Omental fat pad (tissue), 4 donors: ENCODE results near the gene MSANTD2. TPM values are rescaled to one million over a fixed set of nuclear protein-coding genes. Genes with fewer than 3 reads are reported as not detected.

ENCODE experiments used
- ATAC-seq: fragments of 150-250 bp; one replicate; pipeline ENCODE4 v1.9.1; 2016; ENCODE audit warnings: mild to moderate bottlenecking, moderate library complexity; ENCODE audit not compliant: low FRiP score
- DNase-seq: peaks from one replicate; pipeline ENCODE4 v3.0.0-alpha.2; 2019; ENCODE audit warnings: low spot score
- CTCF ChIP-seq, 3 donors: fragments of 450-650 bp; IDR thresholded peaks; one replicate each; pipeline ENCODE4 v1.5.1; 2016 to 2017; ENCODE audit warnings: antibody characterized with exemption in 3 of 3, mild to moderate bottlenecking in 3 of 3, moderate library complexity in 2 of 3
- total RNA-seq, 4 donors: library from RNA; depleted of rRNA; stranded (reverse); fragments of >200 nt; gene quantifications; one replicate each; pipeline ENCODE4 v1.1.0, GENCODE V29; 2016

Gene MSANTD2
- total RNA-seq, 4 donors from 2014 or later: 12.9 to 27.1 (median 16.2) TPM

DNA sequence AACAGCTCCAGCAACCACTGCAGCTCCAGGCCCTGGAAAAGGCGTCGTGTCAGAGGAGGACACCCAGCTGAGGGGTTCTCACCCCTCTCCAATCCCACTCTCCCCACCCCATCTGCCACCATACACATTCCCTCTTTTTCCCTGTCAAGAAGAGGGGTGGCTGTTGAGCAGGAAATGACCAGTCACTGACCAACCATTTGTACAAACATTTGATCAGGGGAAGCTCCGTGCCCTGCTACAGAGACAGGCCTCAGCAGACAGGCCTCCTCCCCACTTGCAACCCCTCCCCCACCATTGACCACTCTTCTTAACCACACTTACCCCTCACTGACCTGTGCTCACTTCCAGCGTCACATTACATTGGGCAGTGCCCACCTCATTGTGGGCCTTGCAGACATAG is 45.9 kb downstream of the MSANTD2 start:
- ATAC-seq: no peak
- no peak for DNase-seq
- TF ChIP-seq CTCF (IDR thresholded peaks at IDR 0.05): no peak

- ATAC-seq (no peak), DNase-seq (no peak)
- no peak for TF ChIP-seq CTCF (IDR thresholded peaks at IDR 0.05)
Measured at GRCh38 chr11:124753624-124754023, 46.6 kb downstream of the MSANTD2 start.

DNA sequence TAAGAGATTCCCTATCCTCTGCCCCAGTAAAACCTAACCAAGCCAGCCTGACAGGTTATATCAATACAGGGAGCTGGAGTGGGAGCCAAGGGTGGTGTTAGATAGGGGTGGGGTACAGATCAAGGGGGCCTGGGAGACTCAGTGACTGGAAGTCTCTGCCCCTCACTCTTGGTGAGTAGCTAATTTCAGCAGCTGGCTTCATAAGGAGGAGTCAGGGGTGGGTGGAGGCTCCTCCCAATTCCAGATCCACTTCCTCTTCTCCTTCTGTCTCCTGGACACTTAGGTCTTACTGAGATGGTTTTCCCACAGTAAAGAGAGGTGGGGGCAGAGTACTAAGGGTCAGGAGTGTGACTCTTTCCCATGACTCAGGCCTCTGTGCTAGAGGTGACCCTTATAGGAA is 47.0 kb downstream of the MSANTD2 start:
- no peak for TF ChIP-seq CTCF (IDR thresholded peaks at IDR 0.05)
- ATAC-seq (no peak), DNase-seq (no peak)

DNA sequence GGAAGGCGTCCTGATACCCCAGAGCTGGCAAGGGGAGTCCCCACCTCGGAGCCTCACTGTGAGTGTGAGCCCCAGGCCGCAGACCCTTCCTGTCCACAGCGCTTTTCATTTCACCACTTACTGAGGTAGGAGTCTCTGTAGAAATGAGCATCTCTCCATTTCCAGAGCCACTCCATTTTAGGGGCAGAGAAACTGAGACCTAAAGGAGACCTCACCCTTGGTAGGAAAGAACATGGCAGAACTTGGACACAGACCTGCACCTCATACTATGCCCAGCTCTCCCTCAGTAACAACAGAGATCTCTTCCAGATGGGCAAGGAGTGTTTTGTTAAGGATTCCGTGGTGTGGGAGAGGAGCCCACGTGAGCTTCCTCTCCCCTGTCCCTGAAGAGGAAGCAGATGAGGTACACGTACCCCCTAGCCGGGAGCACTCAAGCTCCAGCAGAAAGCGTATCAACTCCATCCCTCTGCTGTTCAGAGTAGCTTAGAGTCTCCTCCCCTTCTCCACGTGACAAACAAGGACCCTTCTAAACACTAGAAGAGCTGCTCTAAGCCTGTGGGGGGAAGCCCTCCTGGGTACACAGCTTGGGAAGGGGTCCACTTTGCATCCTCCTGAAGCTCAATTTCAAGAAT is 47.6 kb downstream of the MSANTD2 start:
- ATAC-seq (no peak), DNase-seq (no peak)
- TF ChIP-seq CTCF (IDR thresholded peaks at IDR 0.05): no peak

DNA sequence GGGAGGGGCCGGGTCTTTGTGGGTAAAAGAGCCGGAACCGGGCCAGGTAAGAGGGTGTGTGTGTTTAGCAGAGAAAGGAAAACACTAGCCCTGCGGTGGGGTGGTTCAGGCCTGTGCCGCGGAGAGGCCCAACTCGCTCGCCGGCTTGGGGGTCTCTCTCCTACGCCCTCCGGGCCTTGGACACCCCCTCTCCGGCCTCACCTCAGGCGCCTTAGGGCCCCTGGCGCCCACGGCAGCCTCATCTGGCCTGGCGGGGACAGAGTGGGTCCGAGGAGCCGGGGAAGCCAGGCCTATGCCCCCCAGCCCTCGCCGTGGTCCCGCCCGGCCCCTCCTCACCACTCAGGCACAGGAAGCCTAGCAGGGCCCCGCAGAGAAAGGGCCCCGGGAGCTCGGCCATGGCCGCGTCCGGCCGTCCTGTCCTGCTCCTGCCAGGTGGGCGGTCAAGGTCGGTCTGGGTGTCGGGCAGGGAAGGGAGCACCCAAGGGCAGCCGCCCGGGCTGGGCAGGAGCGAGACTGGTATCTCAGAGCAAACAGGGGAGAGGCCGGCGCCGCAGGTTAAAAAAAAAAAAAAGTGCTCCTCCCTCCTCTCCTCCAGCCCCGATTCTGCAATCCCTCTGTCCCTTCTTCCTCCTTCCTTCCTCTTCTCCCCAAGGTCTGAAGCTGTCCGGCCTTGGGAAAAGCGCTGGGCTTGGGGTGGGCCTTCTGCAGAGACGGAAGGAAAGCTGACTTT is 48.3 kb downstream of the MSANTD2 start, which contains the start of gene VSIG2:
VSIG2 (minus strand) TSS at position 515 of the 730 bp plus-strand sequence; CDS start at position 397, 118 bp downstream.
- TF ChIP-seq CTCF (IDR thresholded peaks at IDR 0.05): no peak
- DNase-seq (no peak), ATAC-seq (peak; percentile 31)

DNA sequence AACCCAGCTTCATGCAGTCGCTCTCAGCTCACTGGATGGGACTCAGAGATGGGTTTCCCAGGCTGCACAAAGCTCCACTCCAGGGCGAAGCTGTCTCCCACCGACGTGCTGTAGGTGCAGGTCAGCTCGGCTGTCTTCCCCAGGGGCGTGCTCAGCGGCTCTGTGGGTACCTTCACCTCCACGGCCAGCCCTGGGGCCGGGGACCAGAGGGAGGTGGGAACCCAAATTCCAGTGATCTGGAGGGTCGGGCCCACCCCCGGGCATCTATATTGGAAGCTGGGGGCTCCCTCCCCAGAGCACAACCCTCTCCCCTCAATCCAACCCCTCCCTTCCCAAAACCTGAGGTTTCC is 48.8 kb downstream of the MSANTD2 start:
- no peak for DNase-seq
- TF ChIP-seq CTCF (IDR thresholded peaks at IDR 0.05): no peak
- no peak for ATAC-seq

GRCh38 chr11:124749912-124750311 is 50.3 kb downstream of the MSANTD2 start:
- no peak for ATAC-seq
- no peak for TF ChIP-seq CTCF (IDR thresholded peaks at IDR 0.05)
- no peak for DNase-seq
